ENCODE results near the gene RPH3AL. TPM values are rescaled to one million over a fixed set of nuclear protein-coding genes. Genes with fewer than 3 reads are reported as not detected.
"Not testable (repeated sequence)": the region's sequence is repeated elsewhere in the genome, so short reads cannot be mapped to it uniquely, and the experiment has no call there.

The RPH3AL gene
- total and polyA plus RNA-seq, 4 donors, result 1.6 to 18.1 (median 8.0) TPM

- Histone ChIP-seq H3K9me3 (ENCODE audit: control insufficient read depth, low read length) (peaks cover 3% of the 10 kb centered on the region), H3K36me3 (ENCODE audit: control insufficient read depth in 1 of 2, insufficient read depth in 2 of 2, low read length in 1 of 2) (no peaks in the 10 kb centered on the region), H3K27me3 (ENCODE audit: control insufficient read depth in 1 of 2, insufficient read depth in 2 of 2, low read length in 1 of 2) (no peaks in the 10 kb centered on the region), H3K4me3 (ENCODE audit: low read length in 2 of 2) (no peak overlapping the region), H3K27ac (ENCODE audit: low read depth in 1 of 2, low read length in 2 of 2) (no peak overlapping the region), H3K4me1 (ENCODE audit: control insufficient read depth in 1 of 2, insufficient read depth in 2 of 2, low read length in 2 of 2) (no peaks in the 10 kb centered on the region)
- intact Hi-C loops (cut with DNase I), result no loop called here
- DNase-seq (no peak), ATAC-seq (ENCODE audit: low FRiP score) (no peak)
- WGBS, 2 donors, result 82 to 90% methylated on average over 13 of the region's 13 CpGs
Measured at GRCh38 chr17:371583-371982, 19.0 kb upstream of the RPH3AL start.

- H3K27me3 ChIP-seq (ENCODE audit: control insufficient read depth in 1 of 2, insufficient read depth in 2 of 2, low read length in 1 of 2); H3K27ac ChIP-seq (ENCODE audit: low read depth in 1 of 2, low read length in 2 of 2); H3K9me3 ChIP-seq (ENCODE audit: control insufficient read depth, low read length); H3K4me1 ChIP-seq (ENCODE audit: control insufficient read depth in 1 of 2, insufficient read depth in 2 of 2, low read length in 2 of 2); H3K4me3 ChIP-seq (ENCODE audit: low read length in 2 of 2); DNase-seq; H3K36me3 ChIP-seq (ENCODE audit: control insufficient read depth in 1 of 2, insufficient read depth in 2 of 2, low read length in 1 of 2); intact Hi-C loops (cut with DNase I); ATAC-seq (ENCODE audit: low FRiP score): not testable (repeated sequence)
- WGBS, 2 donors, result 95 to 97% methylated on average over 17 of the region's 17 CpGs
Measured at GRCh38 chr17:367656-368055, 15.0 kb upstream of the RPH3AL start.

- H3K27me3 ChIP-seq (ENCODE audit: control insufficient read depth in 1 of 2, insufficient read depth in 2 of 2, low read length in 1 of 2); H3K36me3 ChIP-seq (ENCODE audit: control insufficient read depth in 1 of 2, insufficient read depth in 2 of 2, low read length in 1 of 2); intact Hi-C loops (cut with DNase I); ATAC-seq (ENCODE audit: low FRiP score); H3K27ac ChIP-seq (ENCODE audit: low read depth in 1 of 2, low read length in 2 of 2); H3K9me3 ChIP-seq (ENCODE audit: control insufficient read depth, low read length); H3K4me3 ChIP-seq (ENCODE audit: low read length in 2 of 2); H3K4me1 ChIP-seq (ENCODE audit: control insufficient read depth in 1 of 2, insufficient read depth in 2 of 2, low read length in 2 of 2): not testable (repeated sequence)
- 74 to 83% methylated on average over 33 of the region's 33 CpGs for WGBS, 2 donors
- peak in 1 of 2 donors; percentile 55 for DNase-seq
Measured at GRCh38 chr17:366657-367615, 14.3 kb upstream of the RPH3AL start.

GRCh38 chr17:364766-365165, 12.2 kb upstream of the RPH3AL start:
- Histone ChIP-seq H3K27ac (ENCODE audit: low read depth in 1 of 2, low read length in 2 of 2) (no peak overlapping the region), H3K9me3 (ENCODE audit: control insufficient read depth, low read length) (peaks cover 3% of the 10 kb centered on the region), H3K27me3 (ENCODE audit: control insufficient read depth in 1 of 2, insufficient read depth in 2 of 2, low read length in 1 of 2) (no peaks in the 10 kb centered on the region), H3K4me1 (ENCODE audit: control insufficient read depth in 1 of 2, insufficient read depth in 2 of 2, low read length in 2 of 2) (no peaks in the 10 kb centered on the region), H3K4me3 (ENCODE audit: low read length in 2 of 2) (no peak overlapping the region), H3K36me3 (ENCODE audit: control insufficient read depth in 1 of 2, insufficient read depth in 2 of 2, low read length in 1 of 2) (no peaks in the 10 kb centered on the region)
- WGBS, 2 donors, result 83 to 91% methylated on average over 9 of the region's 9 CpGs
- intact Hi-C loops (cut with DNase I), result no loop called here
- DNase-seq (no peak), ATAC-seq (ENCODE audit: low FRiP score) (no peak)

- no peak for DNase-seq
- intact Hi-C loops (cut with DNase I), result no loop called here
- WGBS, 2 donors, result 82 to 87% methylated on average over 8 of the region's 8 CpGs
- no peak for ATAC-seq (ENCODE audit: low FRiP score)
- H3K4me3 ChIP-seq (ENCODE audit: low read length in 2 of 2), result no peak overlapping the region
- no peaks in the 10 kb centered on the region for H3K4me1 ChIP-seq (ENCODE audit: control insufficient read depth in 1 of 2, insufficient read depth in 2 of 2, low read length in 2 of 2)
- peaks cover 1% of the 10 kb centered on the region for H3K9me3 ChIP-seq (ENCODE audit: control insufficient read depth, low read length)
- no peak overlapping the region for H3K27ac ChIP-seq (ENCODE audit: low read depth in 1 of 2, low read length in 2 of 2)
- H3K36me3 ChIP-seq (ENCODE audit: control insufficient read depth in 1 of 2, insufficient read depth in 2 of 2, low read length in 1 of 2), result no peaks in the 10 kb centered on the region
- H3K27me3 ChIP-seq (ENCODE audit: control insufficient read depth in 1 of 2, insufficient read depth in 2 of 2, low read length in 1 of 2), result no peaks in the 10 kb centered on the region
Measured at GRCh38 chr17:364308-364707, 11.7 kb upstream of the RPH3AL start.

GRCh38 chr17:362721-363120, 10.1 kb upstream of the RPH3AL start:
- no peak for DNase-seq
- H3K4me1 ChIP-seq (ENCODE audit: control insufficient read depth in 1 of 2, insufficient read depth in 2 of 2, low read length in 2 of 2), result no peaks in the 10 kb centered on the region
- H3K27ac ChIP-seq (ENCODE audit: low read depth in 1 of 2, low read length in 2 of 2), result no peak overlapping the region
- H3K27me3 ChIP-seq (ENCODE audit: control insufficient read depth in 1 of 2, insufficient read depth in 2 of 2, low read length in 1 of 2), result no peaks in the 10 kb centered on the region
- no peak overlapping the region for H3K4me3 ChIP-seq (ENCODE audit: low read length in 2 of 2)
- peaks cover 1% of the 10 kb centered on the region for H3K9me3 ChIP-seq (ENCODE audit: control insufficient read depth, low read length)
- H3K36me3 ChIP-seq (ENCODE audit: control insufficient read depth in 1 of 2, insufficient read depth in 2 of 2, low read length in 1 of 2), result no peaks in the 10 kb centered on the region
- intact Hi-C loops (cut with DNase I), result no loop called here
- WGBS, 2 donors, result 93 to 96% methylated on average over 14 of the region's 14 CpGs
- no peak for ATAC-seq (ENCODE audit: low FRiP score)

GRCh38 chr17:360092-360750, 7.6 kb upstream of the RPH3AL start:
- H3K27me3 ChIP-seq (ENCODE audit: control insufficient read depth in 1 of 2, insufficient read depth in 2 of 2, low read length in 1 of 2), result no peaks in the 10 kb centered on the region
- H3K4me3 ChIP-seq (ENCODE audit: low read length in 2 of 2), result no peak overlapping the region
- H3K4me1 ChIP-seq (ENCODE audit: control insufficient read depth in 1 of 2, insufficient read depth in 2 of 2, low read length in 2 of 2), result no peaks in the 10 kb centered on the region
- H3K36me3 ChIP-seq (ENCODE audit: control insufficient read depth in 1 of 2, insufficient read depth in 2 of 2, low read length in 1 of 2), result no peaks in the 10 kb centered on the region
- DNase-seq (no peak), ATAC-seq (ENCODE audit: low FRiP score) (no peak)
- H3K9me3 ChIP-seq (ENCODE audit: control insufficient read depth, low read length), result no peaks in the 10 kb centered on the region
- no peak overlapping the region for H3K27ac ChIP-seq (ENCODE audit: low read depth in 1 of 2, low read length in 2 of 2)
- 78 to 80% methylated on average over 22 of the region's 23 CpGs for WGBS, 2 donors
- intact Hi-C loops (cut with DNase I), result no loop called here

GRCh38 chr17:358491-359151, 6.0 kb upstream of the RPH3AL start:
- Histone ChIP-seq H3K27me3 (ENCODE audit: control insufficient read depth in 1 of 2, insufficient read depth in 2 of 2, low read length in 1 of 2) (no peaks in the 10 kb centered on the region), H3K27ac (ENCODE audit: low read depth in 1 of 2, low read length in 2 of 2) (no peak overlapping the region), H3K4me3 (ENCODE audit: low read length in 2 of 2) (no peak overlapping the region), H3K36me3 (ENCODE audit: control insufficient read depth in 1 of 2, insufficient read depth in 2 of 2, low read length in 1 of 2) (no peaks in the 10 kb centered on the region), H3K9me3 (ENCODE audit: control insufficient read depth, low read length) (no peaks in the 10 kb centered on the region), H3K4me1 (ENCODE audit: control insufficient read depth in 1 of 2, insufficient read depth in 2 of 2, low read length in 2 of 2) (no peaks in the 10 kb centered on the region)
- intact Hi-C loops (cut with DNase I), result no loop called here
- DNase-seq (no peak), ATAC-seq (ENCODE audit: low FRiP score) (no peak)
- 89 to 92% methylated on average over 35 of the region's 35 CpGs for WGBS, 2 donors

Data from aorta (tissue), 5 donors.